HCEC 1CT (cell line): Measurements from ENCODE around the gene LRRK1.

Experiments used
- DNase-seq: peaks from one replicate; pipeline ENCODE4 v3.0.0-alpha.2; 2017

LRRK1 gene

DNA sequence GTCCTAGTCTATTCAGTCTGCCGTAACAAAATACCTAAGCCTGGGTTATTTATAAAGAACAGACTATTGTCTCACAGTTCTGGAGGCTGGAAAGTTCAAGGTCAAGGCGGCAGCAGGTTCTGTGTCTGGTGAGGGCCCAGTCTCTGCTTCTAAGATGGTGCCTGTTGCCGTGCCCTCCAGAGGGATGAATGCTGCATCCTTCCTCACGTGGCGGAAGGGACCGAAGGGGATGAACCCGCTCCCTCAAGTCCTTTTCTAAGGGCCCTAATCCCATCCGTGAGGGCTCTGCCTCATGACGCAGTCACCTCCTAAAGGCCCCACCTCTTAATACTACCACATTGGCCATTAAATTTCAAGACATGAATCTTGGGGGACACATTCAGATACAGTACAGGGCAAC lies 199.0 kb downstream of the LRRK1 start:
- no peak for DNase-seq

DNA sequence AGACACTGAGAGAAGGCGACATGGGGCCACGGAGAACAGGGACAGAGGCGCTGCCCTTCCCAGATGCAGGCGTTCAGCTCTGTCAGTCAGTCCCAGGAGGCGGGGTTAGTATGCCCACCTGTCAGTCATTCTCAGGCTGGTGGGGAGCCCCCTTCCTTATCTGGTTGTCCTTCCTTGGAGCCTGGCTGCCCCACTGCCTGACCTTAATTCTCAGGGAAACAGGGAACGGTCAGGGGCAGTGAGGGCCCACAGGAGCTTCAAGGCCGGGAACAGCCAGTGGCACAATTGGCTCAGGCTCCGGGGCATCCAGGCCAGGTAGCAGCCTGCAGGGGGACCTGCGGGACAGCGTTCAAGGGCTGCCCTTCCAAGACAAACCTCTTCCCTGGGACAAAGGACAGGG lies 199.5 kb downstream of the LRRK1 start:
- DNase-seq = no peak

DNA sequence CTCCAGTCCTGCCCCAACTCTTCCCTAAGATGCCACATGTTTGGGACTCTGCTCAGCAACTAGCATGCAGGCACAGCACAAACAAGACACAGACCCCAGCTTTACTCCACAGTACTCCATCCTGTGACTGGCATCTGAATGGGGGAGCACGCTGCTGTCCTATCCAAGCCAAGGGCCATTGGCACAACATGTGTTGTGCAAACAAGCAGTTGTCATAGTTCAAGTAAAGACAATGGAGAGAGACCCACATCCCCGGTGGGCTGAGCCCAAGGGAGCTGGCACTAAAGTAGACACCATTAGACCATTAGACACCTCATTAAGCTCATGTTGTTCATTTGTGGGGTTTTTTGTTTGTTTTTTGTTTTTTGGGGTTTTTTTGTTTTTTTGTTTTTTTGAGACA lies 200.0 kb downstream of the LRRK1 start:
- no peak for DNase-seq
